Large intestine (tissue), 3 donors: ENCODE data around the gene CELF4. TPM values are rescaled to one million over a fixed set of nuclear protein-coding genes. Genes with fewer than 3 reads are reported as not detected.
A peak's percentile ranks its signal among the peaks of the same experiment; 100 is the strongest.

ENCODE experiments used
- DNase-seq, 2 donors: peaks; one replicate each; pipeline versions ENCODE4 v3.0.0 to v3.0.0-alpha.2; 2013
- H3K27ac ChIP-seq: one replicate; pipeline ENCODE4 v1.5.1; 2013; ENCODE audit warnings: low read length
- H3K27me3 ChIP-seq: 2 replicates; pipeline ENCODE4 v1.6.1; 2013; ENCODE audit warnings: low read length; ENCODE audit not compliant: control insufficient read depth, insufficient read depth
- H3K36me3 ChIP-seq: 2 replicates; pipeline ENCODE4 v1.6.1; 2013; ENCODE audit warnings: low read length; ENCODE audit not compliant: control insufficient read depth, insufficient read depth
- H3K4me1 ChIP-seq: one replicate; pipeline ENCODE4 v1.6.1; 2013; ENCODE audit warnings: low read length; ENCODE audit not compliant: control insufficient read depth, insufficient read depth
- H3K4me3 ChIP-seq: one replicate; pipeline ENCODE4 v1.5.1; 2013; ENCODE audit warnings: low read length
- H3K9me3 ChIP-seq: one replicate; pipeline ENCODE4 v1.6.1; 2013; ENCODE audit warnings: mild to moderate bottlenecking, low read depth, low read length, moderate library complexity; ENCODE audit not compliant: control insufficient read depth
- WGBS: methylation state at CpG from one replicate; pipeline ENCODE4 v1.1.5; 2013; ENCODE audit warnings: low lambda C conversion rate; ENCODE audit not compliant: insufficient coverage; 5-methylcytosine and 5-hydroxymethylcytosine counted together
- polyA plus RNA-seq: library from polyadenylated mRNA; unstranded; fragments of 120-200 nt; gene quantifications from one replicate; pipeline ENCODE4 v1.2.1, GENCODE V29; 2013

The CELF4 gene
- polyA plus RNA-seq, 1 donor, result 16.2 TPM

DNA sequence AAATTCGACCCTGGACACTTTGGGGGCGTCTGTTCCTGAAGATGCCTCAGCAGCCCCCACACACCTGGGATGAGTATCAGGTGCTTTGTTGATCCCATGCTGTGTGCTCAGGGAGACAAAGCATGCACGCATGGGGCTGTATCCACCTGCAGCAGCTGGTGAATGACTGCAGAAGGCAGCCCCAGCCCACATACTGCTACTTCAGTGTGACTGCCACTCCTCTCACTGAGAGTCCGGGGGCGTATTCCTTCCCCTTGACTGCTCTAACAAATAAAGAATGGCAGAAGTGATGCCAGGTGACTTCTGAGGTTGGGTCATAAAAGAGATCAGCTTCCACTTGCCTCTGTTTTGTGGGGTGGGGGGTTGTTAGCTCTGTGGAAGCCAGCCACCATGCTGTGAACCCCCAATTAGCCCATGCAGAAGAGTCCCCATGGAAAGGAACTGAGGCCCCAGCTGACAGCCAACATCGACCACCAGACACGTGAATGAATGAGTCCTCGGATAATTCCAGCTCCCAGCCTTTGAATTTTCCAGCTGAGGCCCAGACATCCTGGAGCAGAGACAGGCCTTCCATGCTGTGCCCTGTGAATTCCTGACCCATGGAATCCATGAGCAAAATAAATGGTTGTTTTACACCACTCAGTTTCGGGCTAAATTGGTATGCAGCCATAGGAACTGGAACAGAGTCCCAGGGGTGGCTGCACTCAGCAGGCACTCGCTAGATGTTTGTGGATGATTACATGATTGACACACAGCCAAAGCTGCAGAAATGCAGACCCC lies 289.3 kb downstream of the CELF4 start:
- no peak overlapping the region for H3K27ac ChIP-seq
- no peaks in the 10 kb centered on the region for H3K36me3 ChIP-seq
- 100% methylated on average over 1 of the region's 10 CpGs for WGBS
- H3K4me3 ChIP-seq, result no peak overlapping the region
- DNase-seq, result no peak
- H3K9me3 ChIP-seq, result peaks cover 5% of the 10 kb centered on the region
- H3K27me3 ChIP-seq, result peaks cover 61% of the 10 kb centered on the region
- H3K4me1 ChIP-seq, result no peaks in the 10 kb centered on the region

GRCh38 chr18:37275237-37275741 lies 290.3 kb downstream of the CELF4 start:
- Histone ChIP-seq H3K4me3 (no peak overlapping the region), H3K36me3 (no peaks in the 10 kb centered on the region), H3K9me3 (peaks cover 5% of the 10 kb centered on the region), H3K27ac (no peak overlapping the region), H3K4me1 (no peaks in the 10 kb centered on the region), H3K27me3 (peaks cover 61% of the 10 kb centered on the region)
- WGBS, result no CpG with 5 or more reads among the region's 32 CpGs
- DNase-seq, result no peak

DNA sequence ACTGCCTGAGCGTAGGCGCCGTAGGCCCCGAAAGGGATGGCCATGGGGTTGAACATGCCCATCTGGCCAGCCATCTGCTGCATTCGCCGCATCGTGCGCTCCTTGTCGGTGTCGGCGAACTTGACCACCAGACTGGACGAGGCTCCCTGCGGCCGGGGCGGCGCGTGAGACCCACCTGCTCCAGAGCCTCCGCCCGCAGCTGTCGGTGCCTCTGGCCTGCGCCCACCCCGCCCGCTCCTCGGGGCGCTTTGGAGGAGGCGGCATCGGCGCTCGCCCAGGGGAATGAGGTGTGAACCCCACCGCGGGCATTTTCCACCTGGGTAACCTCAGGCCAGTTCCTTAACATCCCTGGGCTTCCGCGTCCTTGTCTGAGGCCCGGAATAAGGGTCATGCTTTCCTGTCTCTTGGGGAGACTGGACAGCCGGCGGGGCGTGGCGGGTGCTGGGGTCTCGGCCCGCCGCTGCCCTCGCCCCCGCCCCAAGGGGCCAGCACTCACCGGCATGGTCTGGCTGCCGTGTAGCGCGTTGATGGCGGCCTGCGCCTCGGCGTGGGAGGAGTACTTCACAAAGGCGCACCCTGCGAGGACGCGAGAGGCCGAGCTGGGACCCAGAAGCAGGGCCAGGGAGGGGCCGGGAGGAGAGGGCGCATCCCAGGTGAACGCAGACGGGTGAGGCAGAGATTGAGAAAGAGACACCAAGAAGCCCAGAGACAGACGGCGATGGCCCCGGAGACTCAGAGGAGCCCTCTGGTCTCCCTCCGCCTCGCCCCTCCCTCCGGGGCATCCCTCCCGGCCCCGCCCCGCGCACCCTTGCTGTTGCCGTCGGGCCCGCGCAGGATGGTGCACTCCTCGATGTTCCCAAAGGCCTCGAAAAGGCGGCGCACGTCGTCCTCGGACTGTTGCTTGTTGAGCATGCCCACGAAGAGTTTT lies 291.0 kb downstream of the CELF4 start:
- WGBS, result no CpG with 5 or more reads among the region's 82 CpGs
- DNase-seq, result no peak
- H3K27ac ChIP-seq, result no peak overlapping the region
- H3K27me3 ChIP-seq, result peaks cover 56% of the 10 kb centered on the region
- no peaks in the 10 kb centered on the region for H3K4me1 ChIP-seq
- H3K9me3 ChIP-seq, result peaks cover 5% of the 10 kb centered on the region
- H3K4me3 ChIP-seq, result no peak overlapping the region
- no peaks in the 10 kb centered on the region for H3K36me3 ChIP-seq

DNA sequence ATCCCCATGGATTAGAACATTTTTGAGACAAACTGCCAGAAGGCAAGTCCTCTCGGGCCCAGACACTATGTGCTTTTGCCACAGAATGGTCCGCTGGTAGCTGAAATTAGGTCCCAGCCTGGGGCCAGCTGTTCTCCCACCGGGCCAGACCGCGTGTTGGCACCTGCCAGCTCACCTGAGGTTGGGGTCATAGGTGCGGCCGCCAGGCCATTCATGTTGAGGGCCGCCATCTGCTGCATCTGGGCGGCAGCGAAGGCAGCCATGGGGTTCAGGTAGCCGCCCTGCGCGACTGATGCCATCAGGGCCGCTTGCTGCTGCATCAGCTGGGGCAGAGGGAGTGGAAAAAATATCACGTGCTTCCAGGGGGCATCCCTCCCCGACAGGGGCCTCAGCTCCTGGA lies 292.8 kb downstream of the CELF4 start:
- no CpG with 5 or more reads among the region's 16 CpGs for WGBS
- Histone ChIP-seq H3K27ac (no peak overlapping the region), H3K4me3 (no peak overlapping the region), H3K4me1 (no peaks in the 10 kb centered on the region), H3K36me3 (no peaks in the 10 kb centered on the region), H3K9me3 (peaks cover 5% of the 10 kb centered on the region), H3K27me3 (peaks cover 52% of the 10 kb centered on the region)
- DNase-seq, result no peak

DNA sequence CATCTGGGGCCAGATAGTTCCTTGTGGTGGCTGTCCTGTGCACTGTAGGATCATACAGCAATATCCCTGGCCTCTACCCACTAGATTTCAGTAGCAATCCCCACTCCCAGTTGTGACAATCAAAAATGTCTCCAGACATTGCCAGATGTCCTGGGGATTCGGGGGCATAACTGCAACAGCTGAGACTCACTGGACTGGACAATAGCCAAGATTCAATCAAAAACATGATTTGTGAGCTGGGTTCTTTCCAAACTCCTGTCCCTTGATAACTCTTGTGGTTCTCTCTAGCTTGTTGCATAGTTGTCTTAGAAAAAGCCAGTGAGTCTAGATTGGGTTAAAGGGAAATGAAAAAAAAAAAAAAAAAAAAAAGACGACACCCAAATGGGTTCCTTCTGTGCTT lies 293.4 kb downstream of the CELF4 start:
- Histone ChIP-seq H3K9me3 (peaks cover 5% of the 10 kb centered on the region), H3K27me3 (peaks cover 49% of the 10 kb centered on the region), H3K27ac (no peak overlapping the region), H3K4me3 (no peak overlapping the region), H3K36me3 (no peaks in the 10 kb centered on the region), H3K4me1 (no peaks in the 10 kb centered on the region)
- no peak for DNase-seq
- no CpG with 5 or more reads among the region's 2 CpGs for WGBS

- Histone ChIP-seq H3K36me3 (no peaks in the 10 kb centered on the region), H3K4me1 (no peaks in the 10 kb centered on the region), H3K27me3 (peaks cover 34% of the 10 kb centered on the region), H3K4me3 (no peak overlapping the region), H3K27ac (no peak overlapping the region), H3K9me3 (peaks cover 5% of the 10 kb centered on the region)
- no CpG with 5 or more reads among the region's 7 CpGs for WGBS
- no peak for DNase-seq
These were observed 294.9 kb downstream of the CELF4 start for GRCh38 chr18:37270666-37271052.

DNA sequence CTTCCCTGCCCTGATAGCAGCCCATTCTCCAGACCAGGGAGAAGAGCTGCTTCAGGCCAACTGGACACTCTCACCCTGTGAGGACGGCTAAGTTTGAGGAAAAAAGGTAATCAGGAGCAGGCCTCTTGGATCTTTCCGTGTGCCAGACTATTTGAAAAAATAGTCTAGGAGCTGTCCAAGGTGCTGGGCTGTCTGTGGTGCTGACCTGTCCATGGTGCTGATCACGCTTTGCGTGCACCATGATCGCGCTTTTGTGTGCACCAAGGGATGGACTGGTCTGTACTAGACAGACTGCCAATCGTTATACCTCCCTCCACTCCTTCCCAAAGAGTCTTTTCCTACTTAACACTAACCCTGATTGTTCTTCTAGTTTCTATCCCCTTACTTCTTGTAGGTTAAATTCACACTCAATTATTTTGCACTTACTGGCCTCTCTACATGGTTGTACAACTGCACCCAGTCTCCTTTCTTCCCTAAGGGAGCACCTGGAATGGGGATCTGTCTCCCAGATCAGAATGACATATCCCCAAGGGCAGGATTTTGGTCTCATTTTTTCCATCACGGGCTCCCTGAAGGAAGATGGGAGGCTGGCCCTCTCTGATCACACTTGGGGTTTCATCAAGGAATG lies 295.4 kb downstream of the CELF4 start:
- H3K27me3 ChIP-seq, result peaks cover 29% of the 10 kb centered on the region
- no CpG with 5 or more reads among the region's 8 CpGs for WGBS
- DNase-seq, result peak; percentile 37 to 47

DNA sequence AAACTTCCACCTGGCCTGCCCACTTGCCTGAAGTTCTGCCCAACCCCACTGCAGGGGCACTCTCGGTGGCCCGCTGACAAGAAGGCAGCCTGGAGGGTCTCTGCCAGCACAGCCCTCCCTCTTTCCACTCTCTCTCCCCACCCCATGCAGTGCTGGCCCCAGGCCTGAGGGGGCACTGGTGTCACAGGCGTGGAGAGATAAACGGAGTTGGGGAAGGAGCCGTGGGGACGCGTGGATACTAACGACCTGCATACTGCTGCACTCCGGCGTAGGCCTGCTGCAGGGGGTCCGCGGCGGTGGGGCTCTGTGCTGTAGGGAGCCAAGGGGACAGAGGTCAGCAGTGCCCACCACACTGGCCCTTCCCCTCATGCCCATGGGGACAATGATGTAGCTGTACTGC lies 299.3 kb downstream of the CELF4 start:
- no peaks in the 10 kb centered on the region for H3K36me3 ChIP-seq
- H3K9me3 ChIP-seq, result no peaks in the 10 kb centered on the region
- no CpG with 5 or more reads among the region's 13 CpGs for WGBS
- no peak overlapping the region for H3K27ac ChIP-seq
- no peaks in the 10 kb centered on the region for H3K27me3 ChIP-seq
- H3K4me1 ChIP-seq, result no peaks in the 10 kb centered on the region
- H3K4me3 ChIP-seq, result no peak overlapping the region
- DNase-seq, result no peak

More for the DNA sequence above, 295.4 kb downstream of the CELF4 start:
- H3K9me3 ChIP-seq, result peaks cover 5% of the 10 kb centered on the region
- no peak overlapping the region for H3K27ac ChIP-seq
- no peak overlapping the region for H3K4me3 ChIP-seq
- H3K36me3 ChIP-seq, result no peaks in the 10 kb centered on the region
- H3K4me1 ChIP-seq, result no peaks in the 10 kb centered on the region

GRCh38 chr18:37265382-37265781 lies 300.2 kb downstream of the CELF4 start:
- Histone ChIP-seq H3K27me3 (no peaks in the 10 kb centered on the region), H3K9me3 (no peaks in the 10 kb centered on the region), H3K4me1 (no peaks in the 10 kb centered on the region), H3K4me3 (no peak overlapping the region), H3K27ac (no peak overlapping the region), H3K36me3 (no peaks in the 10 kb centered on the region)
- no CpG with 5 or more reads among the region's 2 CpGs for WGBS
- no peak for DNase-seq

GRCh38 chr18:37264956-37265355 lies 300.6 kb downstream of the CELF4 start:
- no peak overlapping the region for H3K4me3 ChIP-seq
- H3K36me3 ChIP-seq, result no peaks in the 10 kb centered on the region
- DNase-seq, result no peak
- H3K9me3 ChIP-seq, result no peaks in the 10 kb centered on the region
- WGBS, result no CpG with 5 or more reads among the region's 14 CpGs
- peaks cover under 1% of the 10 kb centered on the region for H3K27me3 ChIP-seq
- H3K4me1 ChIP-seq, result no peaks in the 10 kb centered on the region
- no peak overlapping the region for H3K27ac ChIP-seq
